Measurements from ENCODE around the gene FBXO11.

GRCh38 chr2:47784352-47784851, 121.9 kb downstream of the FBXO11 start:
- TF ChIP-seq CTCF (optimal IDR thresholded peaks at IDR 0.05 in 1 of 3, IDR thresholded peaks at IDR 0.05 in 1 of 3, conservative IDR thresholded peaks at IDR 0.05 in 1 of 3; ENCODE audit: extremely low read depth in 1 of 3, insufficient read depth in 2 of 3, low read length in 3 of 3) (no peak), EZH2 (IDR thresholded peaks at IDR 0.05; ENCODE audit: low read length) (no peak)
